ENCODE measurements around the gene NYNRIN. TPM values are rescaled to one million over a fixed set of nuclear protein-coding genes. Genes with fewer than 3 reads are reported as not detected.

Gene NYNRIN
- total and polyA plus RNA-seq, 10 of the 15 experiments (the other 5 are each of a cell fraction or from before 2014, with no cell fraction given) = under 0.01 to 0.15 (median 0.01) TPM; not detected in 5

DNA sequence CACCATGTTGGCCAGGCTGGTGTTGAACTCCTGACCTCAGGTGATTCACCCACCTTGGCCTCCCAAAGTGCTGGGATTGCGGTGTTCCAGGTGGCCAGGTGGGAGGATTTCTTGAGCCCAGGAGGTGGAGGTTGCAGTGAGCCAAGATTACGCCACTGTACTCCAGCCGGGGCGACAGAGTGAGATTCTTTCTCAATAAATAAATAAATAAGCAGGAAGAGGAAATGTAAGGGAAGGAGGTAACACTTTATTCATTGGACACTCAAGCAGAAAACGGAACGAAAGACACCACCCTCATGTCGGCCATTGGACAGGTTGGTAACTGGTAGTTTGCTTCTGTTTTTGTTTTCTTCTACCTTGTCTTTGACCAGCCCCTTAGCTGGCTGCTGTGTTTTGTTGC, 43.8 kb upstream of the NYNRIN start:
- no peaks in the 10 kb centered on the region for H3K36me3 ChIP-seq (ENCODE audit: control insufficient read depth in 2 of 2, insufficient read depth in 2 of 2, low read length in 1 of 2)
- H3K4me2 ChIP-seq (ENCODE audit: control insufficient read depth, insufficient read depth) = no peak overlapping the region
- intact Hi-C loops (cut with micrococcal nuclease; ENCODE audit: unreplicated experiment) (no loop called here), in situ Hi-C loops (cut with MboI) (no loop called here)
- H3K27ac ChIP-seq (ENCODE audit: control insufficient read depth, insufficient read depth) = no peak overlapping the region
- RAD21 ChIA-PET (ENCODE audit: unreplicated experiment) = interaction anchor here (0.6 kb wide), 1 partner anchor 77 kb away, joined by 3 read pairs; no protein-coding TSS in a partner anchor
- no peaks in the 10 kb centered on the region for H3K79me2 ChIP-seq (ENCODE audit: control insufficient read depth, insufficient read depth, low read length)
- peaks cover 1 to 4% of the 10 kb centered on the region in 2 experiments; a peak in 3 of 4 replicates for H3K27me3 ChIP-seq (replicated peaks in 1 of 2; ENCODE audit: control insufficient read depth in 2 of 2, insufficient read depth in 2 of 2, low read length in 1 of 2)
- no peak for DNase-seq (ENCODE audit: low read depth, low spot score)
- no peak overlapping the region for H2AFZ ChIP-seq (ENCODE audit: control insufficient read depth, low read depth, low read length)
- no peak for FAIRE-seq
- 68% methylated on average over 7 of the region's 7 CpGs for WGBS (ENCODE audit: insufficient coverage, insufficient replicate concordance, low lambda C conversion rate, missing lambda C conversion rate)
- POLR2A ChIA-PET = no interaction called here
- no peaks in the 10 kb centered on the region for H3K9me3 ChIP-seq (replicated peaks; ENCODE audit: control insufficient read depth, insufficient read depth, low read length)
- CTCF ChIA-PET = no interaction called here
- no peaks in the 10 kb centered on the region for H3K4me1 ChIP-seq (ENCODE audit: control insufficient read depth, insufficient read depth, low read length)
- ATAC-seq = no peak
- H3K4me3 ChIP-seq = no peak overlapping the region
- H3K9ac ChIP-seq (ENCODE audit: control insufficient read depth, insufficient read depth, low read length) = no peak overlapping the region
- BruUV-seq (replicated peaks) = no TSS peak
- H4K20me1 ChIP-seq (ENCODE audit: control insufficient read depth, insufficient read depth) = no peaks in the 10 kb centered on the region
- SMC1A ChIA-PET (ENCODE audit: uncharacterized antibody, unreplicated experiment) = interaction anchor here (0.6 kb wide), 1 partner anchor 192 kb away, joined by 3 read pairs; no protein-coding TSS in a partner anchor
- no peak for TF ChIP-seq RFX5 (IDR thresholded peaks at IDR 0.05; ENCODE audit: low read depth, low read length)
- no peak for TF ChIP-seq BACH1 (IDR thresholded peaks at IDR 0.05; ENCODE audit: borderline replicate concordance)
- TF ChIP-seq PML (IDR thresholded peaks at IDR 0.05; ENCODE audit: low read length) = no peak
- no peak for TF ChIP-seq MTA3 (IDR thresholded peaks at IDR 0.05; ENCODE audit: borderline replicate concordance, low read length)
- TF ChIP-seq YY1 (IDR thresholded peaks at IDR 0.05; ENCODE audit: low read depth, low read length) = no peak
- TF ChIP-seq SUPT20H (IDR thresholded peaks at IDR 0.05; ENCODE audit: borderline replicate concordance, control insufficient read depth, low read depth, low read length) = no peak
- TF ChIP-seq, protein P1, sequence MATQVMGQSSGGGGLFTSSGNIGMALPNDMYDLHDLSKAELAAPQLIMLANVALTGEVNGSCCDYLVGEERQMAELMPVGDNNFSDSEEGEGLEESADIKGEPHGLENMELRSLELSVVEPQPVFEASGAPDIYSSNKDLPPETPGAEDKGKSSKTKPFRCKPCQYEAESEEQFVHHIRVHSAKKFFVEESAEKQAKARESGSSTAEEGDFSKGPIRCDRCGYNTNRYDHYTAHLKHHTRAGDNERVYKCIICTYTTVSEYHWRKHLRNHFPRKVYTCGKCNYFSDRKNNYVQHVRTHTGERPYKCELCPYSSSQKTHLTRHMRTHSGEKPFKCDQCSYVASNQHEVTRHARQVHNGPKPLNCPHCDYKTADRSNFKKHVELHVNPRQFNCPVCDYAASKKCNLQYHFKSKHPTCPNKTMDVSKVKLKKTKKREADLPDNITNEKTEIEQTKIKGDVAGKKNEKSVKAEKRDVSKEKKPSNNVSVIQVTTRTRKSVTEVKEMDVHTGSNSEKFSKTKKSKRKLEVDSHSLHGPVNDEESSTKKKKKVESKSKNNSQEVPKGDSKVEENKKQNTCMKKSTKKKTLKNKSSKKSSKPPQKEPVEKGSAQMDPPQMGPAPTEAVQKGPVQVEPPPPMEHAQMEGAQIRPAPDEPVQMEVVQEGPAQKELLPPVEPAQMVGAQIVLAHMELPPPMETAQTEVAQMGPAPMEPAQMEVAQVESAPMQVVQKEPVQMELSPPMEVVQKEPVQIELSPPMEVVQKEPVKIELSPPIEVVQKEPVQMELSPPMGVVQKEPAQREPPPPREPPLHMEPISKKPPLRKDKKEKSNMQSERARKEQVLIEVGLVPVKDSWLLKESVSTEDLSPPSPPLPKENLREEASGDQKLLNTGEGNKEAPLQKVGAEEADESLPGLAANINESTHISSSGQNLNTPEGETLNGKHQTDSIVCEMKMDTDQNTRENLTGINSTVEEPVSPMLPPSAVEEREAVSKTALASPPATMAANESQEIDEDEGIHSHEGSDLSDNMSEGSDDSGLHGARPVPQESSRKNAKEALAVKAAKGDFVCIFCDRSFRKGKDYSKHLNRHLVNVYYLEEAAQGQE (IDR thresholded peaks at IDR 0.05; ENCODE audit: low read depth, low read length) = no peak
- TF ChIP-seq, protein P2, sequence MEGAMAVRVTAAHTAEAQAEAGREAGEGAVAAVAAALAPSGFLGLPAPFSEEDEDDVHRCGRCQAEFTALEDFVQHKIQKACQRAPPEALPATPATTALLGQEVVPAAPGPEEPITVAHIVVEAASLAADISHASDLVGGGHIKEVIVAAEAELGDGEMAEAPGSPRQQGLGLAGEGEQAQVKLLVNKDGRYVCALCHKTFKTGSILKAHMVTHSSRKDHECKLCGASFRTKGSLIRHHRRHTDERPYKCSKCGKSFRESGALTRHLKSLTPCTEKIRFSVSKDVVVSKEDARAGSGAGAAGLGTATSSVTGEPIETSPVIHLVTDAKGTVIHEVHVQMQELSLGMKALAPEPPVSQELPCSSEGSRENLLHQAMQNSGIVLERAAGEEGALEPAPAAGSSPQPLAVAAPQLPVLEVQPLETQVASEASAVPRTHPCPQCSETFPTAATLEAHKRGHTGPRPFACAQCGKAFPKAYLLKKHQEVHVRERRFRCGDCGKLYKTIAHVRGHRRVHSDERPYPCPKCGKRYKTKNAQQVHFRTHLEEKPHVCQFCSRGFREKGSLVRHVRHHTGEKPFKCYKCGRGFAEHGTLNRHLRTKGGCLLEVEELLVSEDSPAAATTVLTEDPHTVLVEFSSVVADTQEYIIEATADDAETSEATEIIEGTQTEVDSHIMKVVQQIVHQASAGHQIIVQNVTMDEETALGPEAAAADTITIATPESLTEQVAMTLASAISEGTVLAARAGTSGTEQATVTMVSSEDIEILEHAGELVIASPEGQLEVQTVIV (IDR thresholded peaks at IDR 0.05; ENCODE audit: borderline replicate concordance, partially characterized antibody) = no peak
- no peak for TF ChIP-seq RELA (IDR thresholded peaks at IDR 0.05; ENCODE audit: borderline replicate concordance, partially characterized antibody)
- no peak for TF ChIP-seq NFYB (IDR thresholded peaks at IDR 0.05; ENCODE audit: insufficient read depth, low read depth, low read length)
- TF ChIP-seq, protein P3, sequence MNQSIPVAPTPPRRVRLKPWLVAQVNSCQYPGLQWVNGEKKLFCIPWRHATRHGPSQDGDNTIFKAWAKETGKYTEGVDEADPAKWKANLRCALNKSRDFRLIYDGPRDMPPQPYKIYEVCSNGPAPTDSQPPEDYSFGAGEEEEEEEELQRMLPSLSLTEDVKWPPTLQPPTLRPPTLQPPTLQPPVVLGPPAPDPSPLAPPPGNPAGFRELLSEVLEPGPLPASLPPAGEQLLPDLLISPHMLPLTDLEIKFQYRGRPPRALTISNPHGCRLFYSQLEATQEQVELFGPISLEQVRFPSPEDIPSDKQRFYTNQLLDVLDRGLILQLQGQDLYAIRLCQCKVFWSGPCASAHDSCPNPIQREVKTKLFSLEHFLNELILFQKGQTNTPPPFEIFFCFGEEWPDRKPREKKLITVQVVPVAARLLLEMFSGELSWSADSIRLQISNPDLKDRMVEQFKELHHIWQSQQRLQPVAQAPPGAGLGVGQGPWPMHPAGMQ (IDR thresholded peaks at IDR 0.05; ENCODE audit: borderline replicate concordance) = no peak
- no peak for TF ChIP-seq ASH2L (IDR thresholded peaks at IDR 0.05; ENCODE audit: borderline replicate concordance, low read depth)
- TF ChIP-seq TARDBP (IDR thresholded peaks at IDR 0.05; ENCODE audit: borderline replicate concordance) = no peak
- TF ChIP-seq NFIC (IDR thresholded peaks at IDR 0.05; ENCODE audit: low read depth, low read length) = no peak
- no peak for TF ChIP-seq NBN (IDR thresholded peaks at IDR 0.05)
- no peak for TF ChIP-seq EGR1 (IDR thresholded peaks at IDR 0.05; ENCODE audit: borderline replicate concordance in 1 of 2, low read depth in 2 of 2, low read length in 2 of 2)
- TF ChIP-seq, protein P4, sequence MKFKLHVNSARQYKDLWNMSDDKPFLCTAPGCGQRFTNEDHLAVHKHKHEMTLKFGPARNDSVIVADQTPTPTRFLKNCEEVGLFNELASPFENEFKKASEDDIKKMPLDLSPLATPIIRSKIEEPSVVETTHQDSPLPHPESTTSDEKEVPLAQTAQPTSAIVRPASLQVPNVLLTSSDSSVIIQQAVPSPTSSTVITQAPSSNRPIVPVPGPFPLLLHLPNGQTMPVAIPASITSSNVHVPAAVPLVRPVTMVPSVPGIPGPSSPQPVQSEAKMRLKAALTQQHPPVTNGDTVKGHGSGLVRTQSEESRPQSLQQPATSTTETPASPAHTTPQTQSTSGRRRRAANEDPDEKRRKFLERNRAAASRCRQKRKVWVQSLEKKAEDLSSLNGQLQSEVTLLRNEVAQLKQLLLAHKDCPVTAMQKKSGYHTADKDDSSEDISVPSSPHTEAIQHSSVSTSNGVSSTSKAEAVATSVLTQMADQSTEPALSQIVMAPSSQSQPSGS (IDR thresholded peaks at IDR 0.05; ENCODE audit: low read length) = no peak
